NCI-H128 (cell line): ENCODE measurements around the gene CFAP99.

Experiments used
- DNase-seq: peaks from one replicate; lab custom pipeline; 2025; ENCODE audit not compliant: unreplicated experiment; lab: John Stamatoyannopoulos, UW

Gene CFAP99

DNA sequence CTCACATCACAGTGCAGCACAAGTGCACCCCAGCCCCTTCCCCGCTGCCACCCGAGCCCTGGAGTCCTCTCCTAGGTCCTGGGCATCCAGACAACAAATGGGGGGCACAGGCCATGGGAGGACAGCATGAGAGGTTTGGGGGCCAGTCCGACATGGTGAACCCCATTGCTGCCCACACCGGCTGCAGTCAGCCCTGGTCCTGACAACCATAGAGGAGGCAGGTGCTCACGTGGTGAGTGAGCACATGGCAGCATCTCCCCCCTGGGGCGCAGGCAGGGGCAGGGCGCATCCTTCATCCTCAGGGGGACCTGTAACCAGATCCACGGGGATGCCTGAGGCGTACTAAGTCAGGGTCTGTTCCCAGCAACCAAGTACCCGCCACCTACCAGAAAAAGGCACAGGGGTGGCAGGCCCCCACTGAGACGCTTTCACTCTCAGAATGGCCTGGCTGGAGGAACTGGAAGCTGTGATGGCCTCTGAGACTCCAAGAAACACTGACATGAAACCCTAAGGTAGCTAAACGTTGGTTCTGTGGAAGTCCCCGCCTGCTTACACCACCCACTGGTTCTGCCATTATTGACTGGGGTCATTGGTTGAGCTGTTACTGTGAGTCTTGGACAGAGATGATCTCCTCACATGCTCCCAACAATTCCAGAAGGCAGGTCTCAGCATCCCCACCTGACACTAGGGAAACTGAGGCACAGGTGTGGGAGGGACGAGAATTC lies 6.8 kb upstream of the CFAP99 start:
- no peak for DNase-seq

GRCh38 chr4:2412534-2412884 lies 6.2 kb upstream of the CFAP99 start:
- DNase-seq: no peak

- peak; percentile 63 for DNase-seq
Observed at GRCh38 chr4:2412885-2413716, 5.7 kb upstream of the CFAP99 start.

DNA sequence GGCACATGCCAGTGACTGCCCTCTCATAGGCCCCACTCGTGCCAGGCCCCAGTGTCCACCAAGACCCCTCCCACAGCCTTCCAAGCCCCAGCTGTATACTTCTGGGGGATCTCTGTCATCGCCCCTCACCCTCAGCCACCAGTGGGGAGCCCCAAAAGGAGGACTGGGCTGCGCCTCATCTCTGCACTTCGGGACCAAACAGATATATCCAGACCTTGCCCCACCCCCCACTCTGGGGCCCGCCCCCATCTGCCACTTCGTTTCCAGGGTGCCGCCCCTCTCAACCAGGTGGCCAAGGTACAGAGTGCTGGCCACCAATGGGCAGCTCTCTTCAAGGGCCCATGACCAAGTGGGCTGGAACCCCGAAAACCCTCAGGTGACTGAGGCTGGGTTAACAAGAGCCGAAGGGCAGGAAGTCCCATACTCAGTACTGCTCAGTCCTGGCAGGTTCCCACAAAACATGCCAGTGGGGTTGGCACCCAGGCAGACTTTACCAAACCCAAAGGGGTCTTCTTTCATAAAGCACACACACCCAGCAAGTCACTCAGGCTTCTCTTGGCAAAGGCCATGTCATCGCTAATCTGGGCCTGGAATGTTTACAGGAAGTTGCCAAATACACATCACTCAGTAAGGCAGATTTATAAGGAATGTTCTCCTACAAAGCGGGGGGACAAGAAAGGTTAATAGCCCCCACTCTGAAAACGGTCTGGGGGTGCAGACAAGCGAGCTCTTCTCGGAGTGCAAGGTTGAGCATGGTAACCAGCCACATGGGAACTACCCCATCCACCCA lies 4.7 kb upstream of the CFAP99 start:
- DNase-seq: no peak

GRCh38 chr4:2415213-2415612 lies 3.5 kb upstream of the CFAP99 start:
- no peak for DNase-seq

GRCh38 chr4:2415881-2416563 lies 2.7 kb upstream of the CFAP99 start:
- DNase-seq: no peak

DNA sequence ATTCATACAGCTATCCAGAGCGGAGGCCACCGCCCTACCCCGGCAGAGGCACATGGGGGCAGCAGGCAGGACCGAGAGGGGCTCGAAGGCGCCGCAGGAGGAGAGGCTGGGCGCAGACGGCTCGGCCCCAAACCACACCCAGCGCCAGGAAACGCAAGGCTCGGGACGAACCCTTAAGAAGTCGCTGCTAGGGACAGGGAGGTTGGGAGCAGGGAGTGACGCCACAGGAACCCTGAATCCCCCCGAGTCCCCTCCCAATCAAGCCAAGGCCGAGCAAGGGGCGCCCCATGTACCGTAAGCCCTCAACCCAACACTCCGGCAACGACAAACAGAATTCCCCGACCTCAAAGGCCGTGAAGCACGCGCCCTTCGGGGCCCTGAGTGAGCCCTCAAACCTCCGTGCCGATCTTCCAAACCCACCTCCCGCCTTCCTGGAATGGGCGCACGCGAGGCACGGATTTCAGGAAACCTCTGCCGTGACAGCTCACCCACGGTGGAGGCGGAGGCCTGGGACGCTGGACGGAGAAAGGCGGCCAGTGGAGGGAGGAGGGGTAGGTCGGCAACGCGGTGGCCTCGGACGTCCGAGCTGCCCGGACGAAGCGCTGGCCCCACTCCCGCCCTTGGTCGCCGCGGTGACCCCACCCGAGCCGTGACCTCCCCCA lies 2.1 kb upstream of the CFAP99 start:
- DNase-seq: no peak

GRCh38 chr4:2417226-2417764 lies 1.5 kb upstream of the CFAP99 start:
- no peak for DNase-seq

GRCh38 chr4:2417765-2418649 lies 748 bp upstream of the CFAP99 start, which contains the start of gene ZFYVE28:
TSS of gene ZFYVE28 (minus strand) at chr4:2418645. CDS start at chr4:2418323, 322 bp downstream.
- no peak for DNase-seq

DNA sequence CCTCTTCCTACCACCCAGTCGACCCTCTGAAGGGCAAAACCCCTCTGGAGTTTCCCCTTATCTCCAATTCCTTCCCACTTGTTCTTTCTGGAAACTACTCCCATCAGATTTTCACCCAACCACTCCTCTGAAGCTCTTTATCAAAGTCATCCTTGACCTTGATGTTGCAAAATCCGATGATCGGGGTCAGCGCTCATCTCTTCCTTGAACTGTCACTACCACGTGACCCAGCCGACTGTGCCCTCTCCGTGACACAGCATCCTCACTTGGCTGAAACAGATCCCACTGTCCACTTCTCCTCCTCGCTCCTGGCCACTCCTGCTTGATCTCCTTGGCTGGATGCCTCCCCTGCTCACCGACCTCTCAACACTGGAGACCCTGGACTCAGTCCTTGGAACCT lies 1.1 kb downstream of the CFAP99 start:
- no peak for DNase-seq

DNA sequence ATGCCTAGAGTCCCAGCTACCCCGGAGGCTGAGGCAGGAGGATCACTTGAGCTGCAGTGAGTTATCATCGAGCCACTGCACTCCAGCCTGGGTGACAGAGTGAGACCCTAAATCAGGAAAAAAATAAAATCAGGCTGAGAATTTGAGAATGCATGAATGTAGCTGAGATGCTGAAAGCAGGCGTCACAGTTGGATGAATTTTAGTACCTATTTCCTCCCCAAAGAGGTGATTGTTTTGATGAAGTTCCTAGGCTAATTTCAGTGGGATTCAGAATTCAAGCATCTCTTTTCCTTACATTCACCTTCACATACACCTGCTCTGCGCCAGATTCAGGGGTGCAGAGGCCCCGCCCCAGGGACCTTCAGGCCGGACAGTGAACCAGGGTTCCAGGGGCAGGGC lies 3.2 kb downstream of the CFAP99 start:
- DNase-seq: no peak

DNA sequence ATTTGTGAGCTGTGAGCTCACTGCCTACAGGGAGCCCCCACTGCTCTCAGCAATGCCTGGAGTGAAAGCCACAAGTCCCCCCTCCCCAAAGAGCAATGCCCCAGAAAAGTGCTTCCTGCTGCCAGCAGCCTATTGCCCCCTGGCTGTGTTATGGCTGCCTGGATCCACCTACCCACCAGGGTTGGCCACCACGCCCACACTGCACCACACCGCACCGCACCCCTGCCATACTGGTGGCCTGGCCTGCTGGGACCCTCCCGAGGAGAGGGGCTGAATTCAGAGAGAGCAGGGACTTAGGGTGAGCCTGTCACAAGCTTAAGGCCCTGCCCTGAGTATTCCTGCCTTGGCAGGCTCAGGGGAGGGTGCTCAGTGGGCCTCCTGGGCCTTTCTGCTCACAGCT lies 4.3 kb downstream of the CFAP99 start:
- DNase-seq: no peak

DNA sequence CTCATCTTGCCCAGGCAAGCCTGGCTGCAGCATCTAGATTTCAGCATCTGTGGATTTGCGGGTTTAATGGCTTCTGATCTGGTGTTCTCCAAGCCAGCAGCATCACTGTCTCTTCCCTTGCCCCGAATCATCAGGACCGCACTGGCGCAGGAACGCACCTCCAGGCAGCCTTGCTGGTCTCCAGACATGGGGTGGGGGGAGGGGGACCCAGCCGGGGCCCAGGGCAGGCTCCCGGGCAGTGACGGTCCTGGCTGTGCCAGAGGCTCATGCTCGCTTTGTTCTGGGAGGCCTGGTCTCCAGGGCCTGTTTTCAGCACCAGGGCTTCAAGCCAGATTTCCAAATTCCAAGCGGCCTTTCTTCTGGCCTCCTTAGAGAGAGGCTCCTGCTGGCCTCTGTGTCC lies 4.9 kb downstream of the CFAP99 start:
- DNase-seq: no peak

DNA sequence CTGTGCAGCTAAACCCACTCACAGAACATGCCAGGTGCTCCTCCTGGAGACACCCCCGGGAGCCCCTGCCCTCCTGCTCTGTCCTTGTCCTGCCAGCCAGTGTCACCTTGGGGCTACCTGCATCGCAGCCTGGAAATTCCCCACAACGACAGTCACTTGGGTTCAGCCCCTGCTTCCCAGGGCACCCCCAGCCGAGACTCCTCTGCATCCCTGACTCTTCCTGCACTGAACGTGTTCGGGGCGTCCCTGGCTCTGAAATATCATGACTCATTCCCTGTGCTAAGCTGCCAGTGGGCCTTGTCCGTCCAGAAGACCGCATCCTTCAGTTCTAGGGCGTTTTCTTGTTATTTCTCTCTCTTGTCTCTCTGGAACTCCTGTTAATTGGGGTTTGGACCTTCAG lies 5.8 kb downstream of the CFAP99 start:
- no peak for DNase-seq

GRCh38 chr4:2425386-2426068 lies 6.8 kb downstream of the CFAP99 start:
- DNase-seq: no peak

- DNase-seq: no peak
Observed at GRCh38 chr4:2426069-2426397, 7.3 kb downstream of the CFAP99 start.

DNA sequence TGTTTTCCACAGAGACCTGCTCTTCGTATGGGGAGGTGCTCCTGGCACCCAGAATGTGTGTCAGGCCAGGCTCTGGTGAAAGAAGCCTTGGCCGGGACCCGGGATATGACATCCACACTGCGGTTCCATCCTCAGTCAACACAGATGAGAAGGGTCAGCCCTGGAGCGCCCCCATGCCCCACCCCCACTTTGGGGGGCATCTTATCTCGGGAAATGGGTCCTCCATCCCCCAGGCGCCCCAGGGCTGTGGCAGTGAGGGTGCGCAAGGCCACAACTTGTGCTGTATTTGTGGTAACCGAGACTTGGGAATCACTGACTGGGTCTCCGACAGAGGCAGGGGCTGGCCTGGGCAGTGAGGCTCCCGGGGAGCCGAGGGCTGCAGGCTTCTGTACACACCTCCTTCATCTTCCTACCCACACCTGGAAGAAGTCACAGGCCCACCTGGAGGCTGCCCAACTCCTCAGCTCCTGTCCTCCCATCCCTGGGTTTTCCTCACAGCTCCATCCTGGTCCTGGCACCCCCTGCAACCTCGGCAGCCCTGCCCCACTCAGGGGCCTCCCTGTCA lies 8.0 kb downstream of the CFAP99 start:
- no peak for DNase-seq
